BLaER1 treated with 17β-estradiol and CSF1 and Interleukin-3, amounts not matched to agents 10 nM and 100 nM (cell line): Measurements from ENCODE around the gene CPSF4.
A peak's percentile ranks its signal among the peaks of the same experiment; 100 is the strongest.

ENCODE experiments used
- H3K27ac ChIP-seq, 11 experiments: shearing (Covaris generic); formaldehyde crosslinking; 2 replicates each; pipeline ENCODE4 v1.8.1; 2022
- H3K27me3 ChIP-seq, 11 experiments: shearing (Covaris generic); formaldehyde crosslinking; 2 replicates each; pipeline ENCODE4 v1.8.1; 2022
- H3K36me3 ChIP-seq, 11 experiments: shearing (Covaris generic); formaldehyde crosslinking; 2 replicates each; pipeline ENCODE4 v1.8.1; 2022
- H3K4me1 ChIP-seq, 10 experiments: shearing (Covaris generic); formaldehyde crosslinking; 2 replicates each; pipeline ENCODE4 v1.8.1; 2022
- H3K4me2 ChIP-seq, 11 experiments: shearing (Covaris generic); formaldehyde crosslinking; 2 replicates each; pipeline ENCODE4 v1.8.1; 2022
- H3K4me3 ChIP-seq, 10 experiments: shearing (Covaris generic); formaldehyde crosslinking; 2 replicates each; pipeline ENCODE4 v1.8.1; 2022
- H3K9ac ChIP-seq, 11 experiments: shearing (Covaris generic); formaldehyde crosslinking; 2 replicates each; pipeline ENCODE4 v1.8.1; 2022
- H3K9me3 ChIP-seq, 11 experiments: shearing (Covaris generic); formaldehyde crosslinking; replicated peaks in 1 of 11; 2 replicates each; pipeline ENCODE4 v1.8.1; 2022
- H4K20me1 ChIP-seq, 11 experiments: shearing (Covaris generic); formaldehyde crosslinking; 2 replicates each; pipeline ENCODE4 v1.8.1; 2022
- Cebpa-rat ChIP-seq, 11 experiments: shearing (Covaris generic); IDR thresholded peaks; 2 replicates each; pipeline ENCODE4 v1.8.1; 2022

Gene CPSF4

DNA sequence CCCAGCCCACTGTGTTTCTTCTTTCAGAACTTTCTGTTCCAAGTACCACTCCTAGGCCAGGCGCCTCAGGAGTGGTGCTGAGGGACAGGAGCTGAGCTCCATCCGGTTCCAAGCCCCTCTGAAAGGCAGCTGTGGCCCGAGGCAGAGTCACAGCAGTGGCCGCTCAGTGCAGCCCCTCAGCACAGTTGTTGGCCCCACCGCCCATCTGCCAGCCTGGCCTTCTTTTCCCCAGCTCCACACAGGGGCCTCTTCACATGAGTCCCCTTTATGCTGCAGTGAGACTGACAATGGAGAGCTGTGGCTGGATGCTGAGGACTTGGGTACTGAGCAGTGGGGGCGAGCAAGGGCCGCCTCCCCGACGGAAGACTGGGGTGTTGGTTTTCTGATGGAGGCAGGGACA is 20.5 kb upstream of the CPSF4 start:
- H3K27me3 ChIP-seq: no peaks in the 10 kb centered on the region
- peaks cover 0 to 13% (median 11%) of the 10 kb centered on the region in 10 experiments; a peak in 14 of 20 replicates for H3K4me1 ChIP-seq
- H3K36me3 ChIP-seq: peaks cover 98 to 100% (median 100%) of the 10 kb centered on the region in 11 experiments
- H4K20me1 ChIP-seq: peaks cover 41 to 100% (median 91%) of the 10 kb centered on the region in 11 experiments; a peak in 21 of 22 replicates
- H3K27ac ChIP-seq: no peak overlapping the region
- H3K9me3 ChIP-seq: no peaks in the 10 kb centered on the region
- H3K4me3 ChIP-seq: no peak overlapping the region
- no peak overlapping the region for H3K4me2 ChIP-seq
- 0 out of 22 replicates have a peak overlapping the region, but pooled peaks of 1 of the 11 experiments have one; percentile 2 for H3K9ac ChIP-seq
- no peak for TF ChIP-seq Cebpa-rat (IDR thresholded peaks at IDR 0.05)

DNA sequence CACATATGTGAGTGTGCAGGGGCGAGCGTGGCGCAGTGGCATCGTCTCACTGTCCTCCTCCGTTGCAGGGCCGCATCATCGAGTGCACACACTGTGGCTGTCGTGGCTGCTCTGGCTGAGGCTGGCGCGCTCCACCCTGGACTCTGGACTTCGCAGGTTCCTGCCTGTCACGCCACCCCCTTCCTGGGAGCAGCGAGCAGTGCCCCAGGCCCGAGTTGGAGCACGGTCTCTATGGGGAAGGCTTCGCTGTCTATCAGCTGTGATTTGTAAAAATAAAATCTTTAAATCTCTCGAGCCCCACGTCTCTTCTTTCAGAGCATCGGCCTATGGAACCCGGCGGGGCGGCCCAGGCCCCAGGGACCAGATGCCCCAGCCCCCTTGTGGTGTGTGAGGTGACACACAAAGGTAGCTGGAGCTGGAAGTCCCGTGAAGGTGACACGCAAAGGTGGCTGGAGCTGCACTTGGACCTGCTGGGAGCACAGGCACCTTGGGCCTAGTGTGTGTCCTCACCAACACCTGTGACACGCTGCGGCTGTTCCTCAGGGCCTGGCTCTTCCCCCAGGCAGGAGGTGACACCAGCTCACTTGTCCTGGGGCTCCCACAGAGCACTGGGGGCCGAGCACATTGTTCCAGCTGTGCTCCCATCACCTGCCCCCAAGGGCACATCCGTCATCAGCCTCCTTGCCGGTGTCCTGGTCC is 19.3 kb upstream of the CPSF4 start:
- Histone ChIP-seq H3K9ac (peak overlapping the region in 4 of 11 experiments; percentile 26 to 41 (median 28); a peak in 3 of 22 replicates), H3K4me2 (peak overlapping the region in 7 of 11 experiments; percentile 4 to 57 (median 27); a peak in 10 of 22 replicates)

GRCh38 chr7:99420213-99420612 is 18.5 kb upstream of the CPSF4 start:
- Histone ChIP-seq H3K9ac (peak overlapping the region in 3 of 11 experiments; percentile 26 to 29 (median 27); a peak in 2 of 22 replicates), H3K36me3 (peaks cover 98 to 100% (median 100%) of the 10 kb centered on the region in 11 experiments), H4K20me1 (peaks cover 38 to 100% (median 94%) of the 10 kb centered on the region in 11 experiments; a peak in 21 of 22 replicates), H3K9me3 (no peaks in the 10 kb centered on the region), H3K27me3 (no peaks in the 10 kb centered on the region), H3K4me1 (peaks cover 0 to 13% (median 11%) of the 10 kb centered on the region in 10 experiments; a peak in 14 of 20 replicates), H3K4me2 (peak overlapping the region in 6 of 11 experiments; percentile 4 to 57 (median 37); a peak in 8 of 22 replicates), H3K4me3 (no peak overlapping the region), H3K27ac (no peak overlapping the region)
- TF ChIP-seq Cebpa-rat (IDR thresholded peaks at IDR 0.05): no peak

More for the DNA sequence above, 19.3 kb upstream of the CPSF4 start:
- Histone ChIP-seq H3K27ac (no peak overlapping the region), H3K9me3 (no peaks in the 10 kb centered on the region), H3K4me3 (no peak overlapping the region), H3K36me3 (peaks cover 98 to 100% (median 100%) of the 10 kb centered on the region in 11 experiments), H4K20me1 (peaks cover 38 to 100% (median 97%) of the 10 kb centered on the region in 11 experiments; a peak in 21 of 22 replicates), H3K4me1 (peaks cover 0 to 13% (median 11%) of the 10 kb centered on the region in 10 experiments; a peak in 14 of 20 replicates), H3K27me3 (no peaks in the 10 kb centered on the region)
- no peak for TF ChIP-seq Cebpa-rat (IDR thresholded peaks at IDR 0.05)

DNA sequence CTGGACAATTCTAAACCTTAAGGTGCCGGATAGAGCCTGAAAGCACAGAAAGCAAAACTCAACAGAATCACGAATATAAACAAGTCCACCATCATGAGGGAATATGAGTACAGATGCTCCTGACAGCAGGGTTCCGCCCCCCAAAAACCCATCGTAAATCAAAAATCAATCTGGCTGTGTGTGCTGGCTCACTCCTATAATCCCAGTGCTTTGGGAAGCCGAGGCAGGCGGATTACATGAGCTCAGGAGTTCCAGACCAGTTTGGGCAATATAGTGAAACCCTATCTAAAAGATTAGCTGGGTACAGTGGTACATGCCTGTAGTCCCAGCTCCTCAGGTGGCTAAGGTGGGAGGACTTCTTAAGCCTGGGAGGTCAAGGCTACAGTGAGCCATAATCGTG is 17.8 kb upstream of the CPSF4 start:
- no peak for TF ChIP-seq Cebpa-rat (IDR thresholded peaks at IDR 0.05)
- Histone ChIP-seq H3K4me1 (peaks cover 0 to 13% (median 11%) of the 10 kb centered on the region in 10 experiments; a peak in 14 of 20 replicates), H3K27ac (no peak overlapping the region), H3K9ac (no peak overlapping the region), H3K36me3 (peaks cover 97 to 100% (median 99%) of the 10 kb centered on the region in 11 experiments), H3K9me3 (no peaks in the 10 kb centered on the region), H3K27me3 (no peaks in the 10 kb centered on the region), H3K4me2 (no peak overlapping the region), H4K20me1 (peaks cover 34 to 98% (median 87%) of the 10 kb centered on the region in 11 experiments; a peak in 21 of 22 replicates), H3K4me3 (no peak overlapping the region)

DNA sequence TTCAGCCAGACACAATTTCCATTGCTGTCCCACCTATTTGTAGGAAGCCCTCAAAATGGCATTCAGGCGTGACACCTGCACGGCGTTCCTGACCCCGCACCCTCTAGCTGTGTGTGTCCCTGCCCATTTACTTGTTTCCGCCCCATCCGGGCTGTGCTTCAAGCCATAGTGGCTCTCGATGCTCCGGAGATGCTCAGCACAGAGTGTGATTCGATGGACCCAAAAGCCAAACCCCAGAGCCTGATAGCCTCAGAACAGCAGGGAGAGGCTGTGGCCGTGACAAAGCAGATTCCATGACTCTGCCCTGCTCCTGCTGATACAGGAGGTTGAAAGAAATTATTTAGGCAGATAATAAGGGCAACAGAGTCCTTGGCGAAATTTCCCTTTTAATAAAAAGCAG is 16.6 kb upstream of the CPSF4 start:
- H3K9ac ChIP-seq: no peak overlapping the region
- no peak for TF ChIP-seq Cebpa-rat (IDR thresholded peaks at IDR 0.05)

GRCh38 chr7:99422625-99423024 is 16.1 kb upstream of the CPSF4 start:
- TF ChIP-seq Cebpa-rat (IDR thresholded peaks at IDR 0.05): no peak
- H3K9me3 ChIP-seq: no peaks in the 10 kb centered on the region
- no peak overlapping the region for H3K4me3 ChIP-seq
- H3K27me3 ChIP-seq: no peaks in the 10 kb centered on the region
- no peak overlapping the region for H3K27ac ChIP-seq
- no peak overlapping the region for H3K4me2 ChIP-seq
- H3K9ac ChIP-seq: no peak overlapping the region
- peaks cover 0 to 13% (median 11%) of the 10 kb centered on the region in 10 experiments; a peak in 14 of 20 replicates for H3K4me1 ChIP-seq
- H3K36me3 ChIP-seq: peaks cover 80 to 88% (median 83%) of the 10 kb centered on the region in 11 experiments
- H4K20me1 ChIP-seq: peaks cover 24 to 81% (median 70%) of the 10 kb centered on the region in 11 experiments; a peak in 21 of 22 replicates

More for the DNA sequence above, 16.6 kb upstream of the CPSF4 start:
- Histone ChIP-seq H3K4me3 (no peak overlapping the region), H3K36me3 (peaks cover 85 to 92% (median 87%) of the 10 kb centered on the region in 11 experiments), H3K27me3 (no peaks in the 10 kb centered on the region), H3K4me2 (no peak overlapping the region), H3K4me1 (peaks cover 0 to 13% (median 11%) of the 10 kb centered on the region in 10 experiments; a peak in 14 of 20 replicates), H4K20me1 (peaks cover 28 to 86% (median 75%) of the 10 kb centered on the region in 11 experiments; a peak in 21 of 22 replicates), H3K9me3 (no peaks in the 10 kb centered on the region), H3K27ac (no peak overlapping the region)

GRCh38 chr7:99424932-99425730 is 13.6 kb upstream of the CPSF4 start:
- Histone ChIP-seq H3K27me3 (no peaks in the 10 kb centered on the region), H3K4me3 (no peak overlapping the region), H3K36me3 (peaks cover 77 to 87% (median 81%) of the 10 kb centered on the region in 11 experiments), H3K9ac (no peak overlapping the region), H4K20me1 (peaks cover 0 to 68% (median 52%) of the 10 kb centered on the region in 11 experiments; a peak in 21 of 22 replicates), H3K9me3 (no peaks in the 10 kb centered on the region), H3K27ac (no peak overlapping the region), H3K4me1 (peaks cover 0 to 3% (median 2%) of the 10 kb centered on the region in 10 experiments; a peak in 10 of 20 replicates), H3K4me2 (no peak overlapping the region)
- no peak for TF ChIP-seq Cebpa-rat (IDR thresholded peaks at IDR 0.05)

DNA sequence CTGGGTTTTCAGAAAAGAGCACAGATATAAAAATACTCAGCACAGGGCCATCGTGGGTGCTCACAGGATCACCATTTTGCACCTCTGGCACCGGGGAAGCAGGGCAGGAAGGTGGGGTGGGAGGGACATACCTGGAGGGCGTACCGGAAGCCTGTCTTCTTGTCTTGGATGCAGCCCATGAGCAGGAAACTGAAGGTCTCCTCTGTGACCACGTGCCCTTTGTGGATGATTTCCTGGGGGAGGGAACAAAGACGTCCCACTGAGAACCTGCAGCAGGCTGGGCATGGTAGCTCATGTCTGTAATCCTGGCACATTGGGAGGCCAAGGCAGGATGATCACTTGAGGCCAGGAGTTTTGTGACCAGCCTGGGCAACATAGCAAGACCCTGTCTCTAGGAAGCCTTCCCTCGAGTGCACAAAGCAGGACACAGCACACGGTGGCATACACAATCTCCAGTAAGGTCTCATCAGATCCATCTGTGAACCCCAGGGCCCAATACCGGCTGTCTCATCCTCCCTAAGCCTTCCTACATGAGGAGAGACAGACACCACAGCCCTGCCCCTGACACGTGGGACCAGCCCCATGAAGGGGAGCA is 9.7 kb upstream of the CPSF4 start:
- no peaks in the 10 kb centered on the region for H3K9me3 ChIP-seq
- no peak overlapping the region for H3K4me3 ChIP-seq
- H4K20me1 ChIP-seq: peaks cover 0 to 65% (median 27%) of the 10 kb centered on the region in 11 experiments; a peak in 14 of 22 replicates
- H3K9ac ChIP-seq: no peak overlapping the region
- no peaks in the 10 kb centered on the region for H3K4me1 ChIP-seq
- peaks cover 74 to 87% (median 81%) of the 10 kb centered on the region in 11 experiments for H3K36me3 ChIP-seq
- H3K4me2 ChIP-seq: no peak overlapping the region
- H3K27me3 ChIP-seq: no peaks in the 10 kb centered on the region
- H3K27ac ChIP-seq: no peak overlapping the region
- no peak for TF ChIP-seq Cebpa-rat (IDR thresholded peaks at IDR 0.05)
